Vagina (tissue), 2 donors: ENCODE measurements around the gene VWDE.
"Not testable (repeated sequence)": the region's sequence is repeated elsewhere in the genome, so short reads cannot be mapped to it uniquely, and the experiment has no call there.

Experiments
- POLR2A ChIP-seq, 2 donors: fragments of 450-650 bp; IDR thresholded peaks; one replicate each; pipeline ENCODE4 v1.6.1; 2017; ENCODE audit warnings: antibody characterized with exemption in 2 of 2, mild to moderate bottlenecking in 2 of 2, moderate library complexity in 2 of 2
- POLR2AphosphoS5 ChIP-seq, 2 donors: sonication (generic); formaldehyde crosslinking; IDR thresholded peaks; one replicate each; pipeline ENCODE4 v1.9.0; 2017; ENCODE audit warnings: antibody characterized with exemption in 2 of 2, mild to moderate bottlenecking in 2 of 2, low read depth in 1 of 2; ENCODE audit not compliant: insufficient read depth in 1 of 2

- not testable (repeated sequence) for TF ChIP-seq POLR2A (IDR thresholded peaks at IDR 0.05); POLR2AphosphoS5 (IDR thresholded peaks at IDR 0.05; ENCODE audit: insufficient read depth in 1 of 2, low read depth in 1 of 2)
These were observed 7.0 kb downstream of the VWDE start for GRCh38 chr7:12396670-12397069.
